NCI-H146 (cell line): ENCODE measurements around the gene DIP2B.

Source experiments
- DNase-seq: peaks from one replicate; lab custom pipeline; 2025; lab: John Stamatoyannopoulos, UW

The DIP2B gene

DNA sequence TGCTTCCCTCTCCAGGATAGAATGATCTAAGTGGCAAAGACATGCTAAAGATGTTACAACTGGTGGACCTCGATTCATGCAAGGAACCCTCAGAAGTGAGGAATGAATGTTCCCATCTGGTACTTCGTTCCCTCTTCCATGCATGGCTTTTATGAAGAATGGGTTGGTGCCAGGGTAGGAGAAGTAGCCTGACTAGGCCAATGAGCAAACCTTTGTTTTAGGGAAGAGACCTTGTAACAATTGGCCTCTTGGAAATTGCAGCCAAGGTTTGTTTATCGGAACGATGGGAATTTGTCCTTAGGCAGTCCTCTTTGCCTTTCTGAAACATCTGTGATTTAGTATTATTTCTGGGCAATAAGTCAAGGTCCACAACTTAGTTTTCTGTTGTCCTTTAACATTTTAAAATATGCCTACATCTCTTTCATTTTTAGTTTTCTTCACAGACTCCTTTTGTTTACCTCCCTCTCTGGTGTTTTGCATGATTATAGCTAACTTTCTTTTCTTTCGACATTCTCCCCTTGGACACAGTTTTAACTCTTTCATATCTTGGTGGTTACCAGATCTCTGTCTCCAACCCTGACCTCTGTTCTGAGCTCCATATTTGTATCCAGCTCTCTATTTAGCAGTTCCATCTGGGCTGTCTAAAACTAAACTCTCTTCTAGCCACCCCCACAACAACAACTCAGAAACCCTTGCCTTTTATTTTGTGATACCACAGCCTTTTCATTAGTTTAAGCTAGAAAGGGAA, 70.0 kb downstream of the DIP2B start:
- DNase-seq: no peak

DNA sequence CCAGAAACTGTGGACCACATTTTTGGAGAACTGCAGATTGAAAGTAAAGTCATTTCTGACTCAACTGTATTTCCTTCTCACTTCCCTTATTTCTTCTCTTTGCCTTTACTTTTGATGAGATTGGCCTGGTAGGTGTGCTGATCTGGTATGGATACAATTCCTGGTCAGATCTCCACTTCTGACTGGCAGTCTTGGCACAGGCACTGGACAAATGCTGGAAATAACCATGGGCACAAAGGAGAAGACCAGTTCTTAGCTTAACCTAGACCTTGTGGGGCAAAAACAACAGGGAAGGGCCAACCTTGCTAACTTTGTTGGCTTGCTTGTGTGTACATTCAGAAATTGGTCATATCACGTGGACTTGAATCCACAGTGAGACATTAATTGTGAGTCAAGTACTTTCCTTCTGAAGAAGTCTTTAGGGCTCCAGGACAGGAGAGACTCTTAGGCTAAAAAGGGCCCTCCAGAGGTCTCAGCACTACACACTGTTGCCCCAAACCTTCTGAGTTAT, 75.0 kb downstream of the DIP2B start:
- DNase-seq: no peak

DNA sequence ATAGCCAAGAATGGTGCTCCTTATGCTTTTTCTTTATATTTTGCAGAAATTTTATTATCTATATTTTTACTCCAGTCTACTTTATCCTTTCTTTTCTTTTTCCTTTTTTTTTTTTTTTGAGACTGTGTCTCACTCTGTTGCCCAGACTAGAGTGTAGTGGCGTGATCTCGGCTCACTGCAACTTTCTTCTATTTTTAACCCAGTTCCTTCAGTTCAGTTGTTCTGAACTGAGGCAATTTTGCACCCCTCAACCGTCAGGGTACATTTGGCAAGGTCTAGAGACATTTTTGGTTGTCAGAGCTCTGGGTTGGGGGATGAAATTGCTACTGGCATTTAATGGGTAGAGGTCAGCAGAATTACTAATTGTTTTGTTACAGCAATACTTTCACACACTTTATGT, 75.7 kb downstream of the DIP2B start:
- no peak for DNase-seq

DNA sequence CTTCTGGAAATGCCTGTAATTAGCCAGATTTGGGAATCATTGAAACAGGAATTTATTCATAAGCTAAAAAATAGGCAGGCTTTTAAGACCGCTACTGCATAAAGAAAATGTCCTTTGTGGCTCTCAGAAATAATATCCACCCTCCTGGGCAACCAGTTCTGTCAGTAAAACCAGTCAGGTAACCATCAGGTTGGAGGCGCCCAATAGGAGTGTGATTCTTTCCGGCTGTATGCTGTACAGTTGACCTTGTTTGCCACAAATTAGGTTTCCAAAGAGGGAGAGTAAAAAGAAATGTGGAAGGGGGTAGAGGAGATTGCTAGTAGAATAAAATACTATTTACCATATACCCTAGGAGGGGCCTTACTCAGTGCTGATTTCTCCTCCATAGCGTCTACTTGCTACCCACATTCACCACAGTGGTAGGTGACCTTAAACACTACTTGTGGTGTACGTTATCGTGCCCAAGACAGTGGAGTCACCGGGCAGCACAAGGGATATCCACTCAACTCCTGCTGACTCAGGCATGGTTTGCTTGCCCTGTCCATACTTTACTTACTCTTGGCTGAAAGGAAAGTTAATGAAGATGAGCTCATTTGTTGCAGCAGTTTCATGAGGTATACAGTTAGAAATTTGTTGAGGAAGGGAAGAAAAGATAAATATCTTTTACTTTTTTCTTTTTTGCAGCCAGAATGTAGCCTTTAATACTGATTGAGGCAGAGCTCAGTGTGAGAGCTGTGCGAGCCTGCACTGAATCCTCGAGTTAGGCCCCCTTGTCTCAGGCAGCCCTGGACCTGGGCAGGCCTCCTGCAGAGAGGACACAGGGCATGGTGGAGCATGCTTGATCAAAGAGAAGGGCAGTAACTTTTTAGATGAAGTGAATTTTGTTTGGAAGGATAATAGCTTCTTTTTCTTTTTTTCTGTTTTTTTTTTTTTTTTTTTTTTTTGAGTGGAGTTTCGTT, 76.7 kb downstream of the DIP2B start:
- DNase-seq: no peak

DNA sequence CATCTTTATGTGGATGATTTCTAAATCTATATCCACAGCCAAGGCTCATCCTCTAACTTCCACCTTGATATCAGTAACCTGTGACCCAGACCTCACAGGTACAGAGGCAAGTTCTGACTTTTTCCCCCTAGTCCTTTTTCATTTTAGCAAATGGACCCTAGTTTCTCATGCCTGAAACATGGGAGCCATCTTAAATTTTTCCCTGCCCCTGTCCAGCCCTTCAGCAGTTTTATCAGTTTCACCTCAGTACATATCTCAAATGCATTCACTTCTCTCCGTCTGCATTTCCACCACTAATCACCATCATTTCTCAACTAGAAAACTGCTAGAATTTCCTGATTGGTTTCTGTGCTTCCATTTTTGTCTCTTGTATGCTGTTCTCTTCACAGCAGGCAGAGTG, 79.3 kb downstream of the DIP2B start:
- DNase-seq: no peak

DNA sequence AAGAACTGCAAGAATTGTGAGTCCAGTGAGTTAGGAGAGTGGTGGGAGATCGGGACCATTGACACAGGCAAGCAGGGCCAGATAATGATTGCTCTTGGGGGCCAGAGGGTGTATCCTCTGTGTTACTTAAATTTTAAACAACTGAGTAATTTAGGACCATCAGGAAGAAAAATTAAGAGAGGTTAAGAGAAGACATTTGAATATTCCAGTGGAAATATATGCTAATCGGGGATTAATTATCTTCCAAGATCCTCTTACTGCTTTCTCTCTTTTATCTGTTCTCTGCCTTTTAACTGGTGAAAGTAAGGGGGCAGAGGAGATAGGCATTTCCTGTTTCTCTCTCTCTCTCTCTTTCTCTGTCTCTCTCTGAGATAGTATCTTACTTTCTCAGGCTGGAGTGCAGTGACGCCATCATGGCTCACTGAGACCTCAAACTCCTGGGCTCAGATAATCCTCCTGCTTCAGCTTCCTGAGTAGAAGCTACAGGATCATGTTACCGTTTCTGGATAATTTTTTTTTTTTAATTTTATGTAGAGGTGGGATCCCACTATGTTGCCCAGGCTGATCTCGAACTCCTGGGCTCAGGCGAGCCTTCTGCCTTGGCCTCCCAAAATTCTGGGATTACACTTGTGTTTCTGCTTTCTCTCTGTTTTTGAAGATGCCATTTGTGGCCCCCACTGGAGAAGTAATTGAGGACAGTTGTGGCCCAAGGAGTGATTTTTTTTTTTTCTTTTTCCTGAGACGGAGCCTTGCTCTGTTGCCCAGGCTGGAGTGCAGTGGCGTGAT, 85.1 kb downstream of the DIP2B start:
- no peak for DNase-seq

DNA sequence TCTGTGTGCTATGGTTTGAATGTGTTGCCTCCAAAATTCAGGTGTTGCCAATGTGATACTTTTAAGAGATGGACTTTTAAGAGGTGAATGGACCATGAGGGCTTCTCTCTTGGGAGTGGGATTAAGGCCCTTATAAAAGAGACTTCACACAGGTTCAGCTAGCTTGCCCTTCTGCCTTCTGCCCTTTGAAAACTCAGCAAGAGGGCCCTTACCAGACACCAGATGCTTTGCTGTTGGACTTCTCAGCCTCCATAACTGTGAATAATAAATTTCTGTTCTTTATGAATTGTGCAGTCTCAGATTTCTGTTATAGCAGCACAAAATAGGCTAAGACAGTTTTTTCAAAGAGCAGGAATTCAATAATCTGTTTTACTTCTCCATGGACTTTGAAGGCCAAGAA, 86.1 kb downstream of the DIP2B start:
- DNase-seq: no peak

DNA sequence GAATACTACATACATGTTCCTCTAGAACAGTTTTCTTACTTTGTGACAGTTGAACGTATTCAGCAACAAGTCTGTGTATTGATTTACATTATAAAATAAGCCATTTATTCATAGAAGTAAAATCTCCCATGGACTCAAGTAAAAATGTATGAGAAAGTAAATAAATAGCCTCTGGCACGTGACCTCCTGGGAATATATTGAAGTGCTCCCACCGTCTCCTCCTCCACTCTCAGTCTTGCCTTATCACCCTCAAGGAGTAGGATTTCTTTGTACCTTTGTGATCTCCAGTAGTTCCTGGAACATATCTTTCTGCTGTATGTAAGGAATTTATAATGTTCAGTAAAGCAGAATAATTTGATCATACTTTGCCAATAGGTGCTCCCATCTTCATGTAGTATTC, 90.9 kb downstream of the DIP2B start:
- no peak for DNase-seq

DNA sequence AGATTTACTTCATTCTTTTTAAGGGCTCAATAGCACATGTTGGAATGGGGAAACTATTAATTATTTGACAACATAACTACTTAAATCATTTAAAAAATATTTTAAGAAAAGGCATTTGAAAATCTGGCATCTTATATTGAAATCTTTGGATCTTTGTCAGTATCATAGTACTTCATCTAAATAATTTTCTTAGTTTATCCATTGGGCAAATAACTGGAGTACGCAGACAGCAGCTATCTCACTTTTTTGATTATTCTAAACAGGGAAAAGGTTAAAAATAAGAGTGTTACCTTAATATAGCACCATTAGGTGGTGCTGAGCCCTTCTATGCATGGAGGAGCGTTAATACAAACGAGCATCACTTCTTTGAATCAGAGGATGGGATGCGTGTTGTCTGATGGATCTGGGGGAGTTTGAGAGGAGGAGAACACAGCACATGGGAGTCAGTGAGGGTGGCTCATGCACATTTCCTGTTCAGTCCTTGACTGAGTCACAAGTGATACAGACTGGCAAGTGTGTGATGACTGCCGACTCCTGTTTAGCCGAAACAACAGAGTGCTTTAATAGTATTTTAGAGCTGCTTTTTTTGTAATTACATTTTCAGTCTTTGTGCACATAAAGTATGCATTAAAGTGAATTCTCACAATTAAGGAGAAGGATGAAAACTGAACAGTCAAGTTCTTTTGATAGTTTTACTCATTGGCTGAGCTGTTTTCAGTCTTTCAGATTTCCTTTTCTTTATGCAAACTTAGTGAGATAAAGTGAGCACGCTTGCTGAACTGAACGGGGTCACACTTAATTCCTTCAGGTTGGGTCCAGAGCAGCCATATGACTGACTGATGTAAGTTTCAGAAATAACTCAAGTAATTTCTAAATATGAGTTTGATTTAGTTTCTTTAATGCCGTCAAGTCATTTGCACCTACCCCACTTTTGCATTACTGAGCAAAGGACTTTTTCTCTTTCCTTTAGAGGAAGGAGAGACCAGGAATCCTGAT, 92.7 kb downstream of the DIP2B start:
- no peak for DNase-seq

DNA sequence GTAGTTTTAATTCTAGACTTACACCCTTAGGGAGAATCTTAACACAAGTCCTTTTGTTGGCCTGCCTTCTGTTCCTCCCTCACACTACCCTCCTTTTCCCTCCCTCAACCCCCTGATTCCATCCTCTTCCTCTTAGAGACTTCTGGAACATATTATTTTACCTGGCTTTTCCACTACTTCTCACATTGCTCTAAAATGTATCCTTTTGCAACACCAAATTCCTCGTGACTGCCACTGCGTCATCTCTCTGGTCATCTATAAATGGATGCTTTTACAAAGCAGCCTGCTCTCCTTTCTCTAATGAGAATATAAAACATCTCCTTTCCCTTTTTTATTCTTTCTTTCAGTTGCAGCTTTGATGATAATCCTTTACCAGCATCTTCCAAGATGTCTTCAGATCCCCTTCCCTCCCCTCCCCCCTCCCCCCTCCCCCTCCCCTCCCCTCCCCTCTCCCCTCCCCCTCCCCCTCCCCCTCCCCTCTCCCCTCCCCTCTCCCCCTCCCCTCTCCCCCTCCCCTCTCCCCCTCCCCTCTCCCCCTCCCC, 93.6 kb downstream of the DIP2B start:
- no peak for DNase-seq

DNA sequence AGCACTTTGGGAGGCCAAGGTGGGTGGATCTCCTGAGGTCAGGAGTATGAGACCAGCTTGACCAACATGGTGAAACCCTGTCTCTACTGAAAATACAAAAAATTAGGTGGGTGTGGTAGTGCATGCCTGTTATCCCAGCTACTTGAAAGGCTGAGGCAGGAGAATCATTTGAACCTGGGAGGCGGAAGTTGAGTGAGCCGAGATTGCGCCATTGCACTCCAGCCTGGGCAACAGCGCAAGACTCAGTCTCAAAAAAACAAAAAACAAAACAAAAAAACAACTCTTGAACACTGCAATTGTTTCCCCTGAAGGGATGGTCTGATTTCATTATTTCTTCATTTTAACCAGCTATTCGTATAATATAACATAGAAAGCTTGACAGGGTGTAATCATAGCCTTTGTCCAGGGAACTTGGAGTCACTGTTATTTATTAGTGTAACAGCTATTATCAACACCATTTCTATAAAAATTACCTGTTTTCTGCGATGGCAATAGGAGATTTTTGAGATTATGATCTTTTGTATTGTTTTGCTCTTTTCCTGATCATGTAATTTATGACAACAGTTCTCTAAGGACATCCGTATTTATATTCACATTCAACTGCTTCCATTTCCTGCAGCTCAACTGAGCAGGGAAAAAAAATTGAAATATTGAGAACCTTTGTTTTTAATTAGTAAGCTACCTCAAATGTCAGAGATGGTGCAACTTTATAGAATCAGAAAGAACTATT, 94.7 kb downstream of the DIP2B start:
- no peak for DNase-seq

DNA sequence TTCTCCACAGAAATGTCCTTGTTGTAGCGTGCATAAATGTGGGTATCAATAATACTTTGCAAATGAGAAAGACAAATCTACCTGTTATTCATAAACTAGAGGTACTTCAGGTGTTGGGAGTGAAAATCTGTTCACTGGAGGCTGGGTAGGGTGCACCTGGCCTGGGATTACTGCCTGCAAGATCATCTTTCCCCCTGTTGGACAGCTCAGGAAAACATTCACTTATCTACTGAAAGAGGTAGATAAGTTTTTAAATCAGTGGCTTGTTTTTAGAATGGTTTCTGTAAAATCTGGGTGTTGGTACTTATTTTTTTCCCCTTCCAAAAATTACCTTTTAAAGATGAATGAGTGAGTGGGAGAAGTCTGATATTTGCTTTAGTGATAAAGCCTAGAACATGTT, 95.6 kb downstream of the DIP2B start:
- no peak for DNase-seq

DNA sequence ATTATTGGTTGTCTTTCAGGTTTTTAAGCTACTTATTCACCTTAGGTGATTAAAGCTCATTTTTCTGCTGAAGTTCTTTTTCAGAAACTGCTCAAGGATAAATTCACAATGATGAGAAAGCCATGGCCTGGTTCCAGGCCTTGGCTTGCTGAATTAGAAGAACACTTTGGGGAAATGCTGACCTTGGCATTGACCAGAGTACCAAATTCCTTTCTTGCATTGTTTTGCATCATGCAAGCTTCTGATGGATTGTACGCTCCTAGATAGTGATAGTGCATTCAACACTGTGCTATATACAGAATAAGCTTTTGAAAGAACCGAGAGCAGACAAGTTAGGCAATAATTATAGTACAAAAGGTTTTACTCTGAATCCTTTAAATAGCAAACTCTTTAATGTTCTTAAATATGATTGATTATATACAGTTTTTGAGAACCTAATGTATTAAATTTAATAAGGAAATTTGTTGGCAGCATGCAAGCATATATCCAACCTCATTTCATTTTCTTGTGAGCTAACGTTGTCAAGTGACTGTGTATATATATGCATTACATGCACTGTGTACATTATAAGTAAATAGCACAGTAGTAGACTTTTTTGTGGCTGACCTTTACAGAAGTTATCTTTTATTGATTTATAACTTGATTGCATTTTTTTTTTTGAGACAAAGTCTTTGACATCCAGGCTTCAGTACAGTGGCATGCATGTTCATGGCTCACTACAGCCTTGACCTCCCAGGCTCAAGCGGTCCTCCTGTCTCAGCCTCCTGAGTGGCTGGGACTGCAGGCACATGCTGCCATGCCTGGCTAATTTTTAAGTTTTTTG, 99.2 kb downstream of the DIP2B start:
- no peak for DNase-seq

DNA sequence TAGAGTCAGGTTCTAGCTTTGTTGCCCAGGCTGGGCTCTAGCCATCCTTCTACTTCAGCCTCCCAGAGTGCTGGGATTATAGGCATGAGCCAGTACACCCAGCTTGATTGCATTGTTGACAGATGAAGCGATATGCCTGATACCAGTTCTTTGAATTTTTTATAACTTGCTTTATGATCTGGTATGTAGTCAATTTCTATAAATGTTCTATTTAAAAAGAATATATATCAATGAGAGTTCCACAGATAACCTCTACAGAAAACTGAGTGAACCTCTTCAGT, 99.8 kb downstream of the DIP2B start:
- no peak for DNase-seq

DNA sequence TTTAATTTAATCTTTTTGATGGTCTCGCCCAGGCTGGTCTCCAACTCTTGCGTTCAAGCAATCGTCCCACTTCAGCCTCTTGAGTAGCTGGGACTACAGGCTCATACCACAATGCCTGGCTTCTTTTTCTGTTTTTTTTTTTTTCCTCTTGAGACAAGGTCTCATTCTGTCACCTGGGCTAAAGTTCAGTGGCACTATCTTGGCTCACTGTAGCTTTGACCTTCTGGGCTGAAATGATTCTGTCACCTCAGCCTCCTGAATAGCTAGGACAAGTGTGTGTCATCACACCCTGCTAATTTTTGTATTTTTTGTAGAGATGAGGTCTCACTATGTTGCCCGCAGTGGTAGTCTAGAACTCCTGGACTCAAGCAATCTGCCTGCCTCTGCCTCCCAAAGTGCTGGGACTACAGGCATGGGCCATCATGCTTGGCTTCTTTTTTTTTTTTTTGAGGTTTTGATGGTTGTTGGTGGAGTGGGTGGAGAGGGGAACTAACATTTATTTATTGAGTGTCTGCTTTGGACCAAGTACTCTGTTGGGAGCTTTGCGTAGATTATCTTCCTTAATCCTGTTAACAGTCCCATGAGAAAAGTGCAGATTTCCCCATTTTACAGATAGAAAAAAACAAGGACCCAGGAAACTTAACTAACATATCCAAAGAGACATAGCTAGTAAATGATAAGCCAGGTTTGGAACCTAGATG, 102.0 kb downstream of the DIP2B start:
- no peak for DNase-seq

DNA sequence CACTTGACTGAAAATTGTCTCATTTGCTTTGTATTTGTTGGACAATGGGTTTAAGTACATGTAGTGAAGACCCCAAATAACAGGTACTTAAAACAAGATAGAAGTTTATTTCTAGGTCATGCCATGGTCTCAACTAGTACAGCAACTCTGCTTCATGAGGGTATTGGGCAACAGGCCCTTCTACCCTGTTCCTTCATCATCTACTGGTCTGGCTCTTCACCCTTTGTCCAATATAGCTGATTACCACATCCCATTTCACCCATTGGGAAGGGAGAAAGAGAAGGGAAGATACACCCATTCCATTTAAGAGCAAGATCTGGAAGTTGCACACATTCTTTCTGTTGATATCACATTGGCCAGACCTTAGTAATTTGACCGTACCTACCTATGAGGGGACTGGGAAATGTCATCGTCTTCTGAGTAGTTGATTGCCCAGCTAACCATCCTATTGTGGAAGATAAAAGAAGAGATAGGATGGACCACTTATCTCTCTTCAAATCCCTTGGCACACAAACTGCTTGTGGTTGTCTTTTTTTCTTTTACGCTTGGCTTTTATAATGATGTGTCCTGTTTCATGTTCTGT, 104.6 kb downstream of the DIP2B start:
- DNase-seq: no peak

DNA sequence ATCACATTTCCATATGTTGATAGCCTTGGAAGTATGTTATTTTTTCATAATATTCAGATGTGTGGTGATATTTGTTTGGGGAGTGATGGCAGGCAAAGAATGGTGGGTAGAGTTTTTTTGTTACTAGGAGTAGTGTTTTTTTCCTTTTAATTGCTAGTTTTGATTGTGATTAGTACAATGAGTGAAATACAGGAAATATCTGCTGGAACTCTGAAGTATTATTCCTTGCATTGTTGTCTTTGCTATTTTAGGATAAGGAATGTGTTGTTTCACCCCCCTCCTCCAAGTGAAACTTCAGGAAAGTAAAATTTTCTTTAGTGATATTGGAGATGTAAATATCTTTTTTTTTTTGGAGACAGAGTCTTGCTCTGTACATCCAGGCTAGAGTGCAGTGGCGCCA, 105.4 kb downstream of the DIP2B start:
- DNase-seq: no peak

DNA sequence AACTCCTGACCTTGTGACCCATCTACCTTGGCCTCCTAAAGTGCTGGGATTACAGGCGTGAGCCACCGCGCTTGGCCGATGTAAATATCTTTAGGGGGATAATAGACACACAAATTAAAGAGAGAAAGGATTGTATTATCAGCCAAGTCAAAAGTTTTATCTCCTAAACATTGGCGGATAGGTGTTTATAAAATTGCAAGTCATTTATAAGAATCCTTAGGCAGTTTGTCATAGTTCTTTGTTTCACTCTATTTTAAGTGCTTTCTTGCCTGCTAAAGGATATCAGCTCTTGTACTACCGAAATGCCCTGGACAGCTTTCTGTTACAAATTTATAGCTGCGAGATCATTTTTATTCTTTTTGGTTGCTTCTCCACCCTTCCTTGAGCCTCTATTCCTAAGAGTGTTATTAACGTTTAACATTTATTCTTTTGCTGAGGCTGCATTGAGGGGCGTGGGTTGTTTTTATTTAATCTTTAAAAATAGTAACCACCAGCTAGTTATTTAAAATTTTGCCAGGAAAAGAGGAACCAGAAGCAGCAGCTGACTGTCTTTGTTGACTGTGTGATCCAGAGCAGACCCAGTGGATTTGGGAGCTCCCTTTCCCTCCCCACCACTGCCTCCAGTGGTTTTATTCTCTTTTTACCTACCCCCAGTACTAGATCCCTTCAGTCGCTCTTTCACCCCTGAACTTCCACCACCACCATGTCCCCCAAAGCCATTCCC, 106.4 kb downstream of the DIP2B start:
- no peak for DNase-seq
